Ovary (tissue), 3 donors: ENCODE results near the gene BPIFB4.

Experiments used
- CTCF ChIP-seq, 3 donors: fragments of 450-650 bp in 2 of 3; fragments of 200-600 bp in 1 of 3; IDR thresholded peaks; one replicate each; pipeline versions ENCODE4 v1.5.1 to v1.8.0; 2016 to 2022; ENCODE audit warnings: antibody characterized with exemption in 3 of 3, mild to moderate bottlenecking in 1 of 3
- EP300 ChIP-seq: sonication (generic); formaldehyde crosslinking; IDR thresholded peaks from one replicate; pipeline ENCODE4 v1.6.1; 2017; ENCODE audit warnings: antibody characterized with exemption
- POLR2A ChIP-seq: fragments of 450-650 bp; IDR thresholded peaks from one replicate; pipeline ENCODE4 v1.6.1; 2017; ENCODE audit warnings: antibody characterized with exemption, mild to moderate bottlenecking, moderate library complexity
- donor health status: DM: no; HTN: no; CAD: no.

- TF ChIP-seq CTCF (IDR thresholded peaks at IDR 0.05) (no peak), POLR2A (no peak), EP300 (no peak)
These were observed 25.9 kb upstream of the BPIFB4 start, which contains the start of gene BPIFB3 for GRCh38 chr20:33053291-33054106.
